ENCODE data around the gene STRA6.

- 0 out of 2 replicates have a peak, but pooled peaks have one; percentile 31 for TF ChIP-seq POLR2AphosphoS5 (IDR thresholded peaks at IDR 0.05; ENCODE audit: borderline replicate concordance, low read depth, low read length)
- TF ChIP-seq EZH2 (IDR thresholded peaks at IDR 0.05): no peak
These were observed 26.1 kb upstream of the STRA6 start for GRCh38 chr15:74228723-74229081.
